H1 (cell line): Measurements from ENCODE around the gene LDLRAD4. TPM values are rescaled to one million over a fixed set of nuclear protein-coding genes. Genes with fewer than 3 reads are reported as not detected.
A peak's percentile ranks its signal among the peaks of the same experiment; 100 is the strongest.

ENCODE experiments used
- CTCF ChIA-PET: fragments of 300-600 bp; sonication (Branson Sonifier 250); formaldehyde crosslinking; loops from one replicate; lab custom pipeline; 2021; ENCODE audit not compliant: partially characterized antibody; lab: Charles Lee
- POLR2A ChIA-PET: fragments of 300-600 bp; sonication (Branson Sonifier 250); formaldehyde crosslinking; loops from one replicate; lab custom pipeline; 2021; ENCODE audit warnings: inconsistent platforms; ENCODE audit not compliant: partially characterized antibody; lab: Charles Lee
- DNase-seq, 2 experiments: peaks; one replicate each; pipeline versions ENCODE4 v3.0.0 to v3.0.0-alpha.2; 2010 to 2022; ENCODE audit warnings: low spot score in 2 of 2, low read depth in 1 of 2, mixed read lengths in 1 of 2
- FAIRE-seq: peaks from 2 replicates; lab custom pipeline; 2011; peaks lifted over from hg19 to GRCh38; lab: Jason Lieb, UNC
- H2AFZ ChIP-seq: 2 replicates; pipeline ENCODE4 v1.8.1; 2012; ENCODE audit warnings: low read length, inconsistent platforms
- H2AK5ac ChIP-seq: 2 replicates; pipeline ENCODE4 v1.6.1; 2013; ENCODE audit warnings: low read depth, low read length
- H2BK120ac ChIP-seq: replicated peaks from 2 replicates; pipeline ENCODE3; 2013; ENCODE audit warnings: low read depth, low read length, inconsistent platforms
- H2BK12ac ChIP-seq: 2 replicates; pipeline ENCODE4 v1.6.1; 2013; ENCODE audit warnings: low read depth, low read length
- H2BK15ac ChIP-seq: 2 replicates; pipeline ENCODE4 v1.6.1; 2013; ENCODE audit warnings: low read length
- H2BK20ac ChIP-seq: 2 replicates; pipeline ENCODE4 v1.6.1; 2013; ENCODE audit warnings: low read length
- H2BK5ac ChIP-seq: 2 replicates; pipeline ENCODE4 v1.6.1; 2013; ENCODE audit warnings: low read depth, low read length
- H3K14ac ChIP-seq: 2 replicates; pipeline ENCODE4 v1.6.1; 2013; ENCODE audit warnings: inconsistent platforms; ENCODE audit not compliant: insufficient read length
- H3K18ac ChIP-seq: 2 replicates; pipeline ENCODE4 v1.6.1; 2013; ENCODE audit warnings: low read length; ENCODE audit errors: extremely low read depth
- H3K23ac ChIP-seq: 2 replicates; pipeline ENCODE4 v1.6.1; 2013; ENCODE audit warnings: inconsistent platforms; ENCODE audit not compliant: insufficient read length
- H3K23me2 ChIP-seq: 2 replicates; pipeline ENCODE4 v1.6.1; 2013; ENCODE audit warnings: low read depth, low read length
- H3K27ac ChIP-seq: 2 replicates; pipeline ENCODE4 v1.6.1; 2011; ENCODE audit warnings: low read depth, low read length, inconsistent platforms
- H3K27me3 ChIP-seq, 4 experiments: replicated peaks in 1 of 4; 1 replicate in 1 of 4; 2 replicates in 3 of 4; pipeline versions ENCODE4 v1.6.1 to v1.8.1; 2011 to 2013; ENCODE audit warnings: low read length in 3 of 4, mild to moderate bottlenecking in 3 of 4, inconsistent platforms in 2 of 4, mixed read lengths in 2 of 4, moderate library complexity in 1 of 4; ENCODE audit not compliant: control insufficient read depth in 3 of 4, insufficient read depth in 3 of 4; ENCODE audit errors: extremely low read depth in 1 of 4
- H3K36me3 ChIP-seq, 4 experiments: 2 replicates each; pipeline versions ENCODE4 v1.6.1 to v1.8.1; 2011 to 2013; ENCODE audit warnings: mild to moderate bottlenecking in 4 of 4, low read length in 3 of 4, moderate library complexity in 2 of 4, control low read depth in 1 of 4, inconsistent platforms in 1 of 4; ENCODE audit not compliant: insufficient read depth in 4 of 4, control insufficient read depth in 2 of 4
- H3K4ac ChIP-seq: replicated peaks from 2 replicates; pipeline ENCODE3; 2013; ENCODE audit warnings: low read length, low read depth, mixed read lengths, inconsistent platforms; ENCODE audit not compliant: insufficient read length
- H3K4me1 ChIP-seq, 4 experiments: replicated peaks in 1 of 4; 1 replicate in 1 of 4; 2 replicates in 3 of 4; pipeline versions ENCODE4 v1.6.1 to v1.8.1; 2011 to 2013; ENCODE audit warnings: low read length in 3 of 4, inconsistent platforms in 2 of 4, mixed read lengths in 1 of 4; ENCODE audit not compliant: insufficient read depth in 4 of 4, control insufficient read depth in 3 of 4
- H3K4me2 ChIP-seq, 2 experiments: 2 replicates each; pipeline versions ENCODE4 v1.6.1 to v1.8.1; 2011 to 2013; ENCODE audit warnings: low read depth in 2 of 2, low read length in 2 of 2, control low read depth in 1 of 2, inconsistent platforms in 1 of 2, mild to moderate bottlenecking in 1 of 2; ENCODE audit not compliant: insufficient read depth in 1 of 2
- H3K4me3 ChIP-seq, 4 experiments: fragments of 200-600, 300-600 bp in 1 of 4; sonication (generic), shearing (Covaris generic), sonication (Bioruptor Twin) in 1 of 4; 2 replicates each; pipeline versions ENCODE4 v1.5.1 to v1.8.1; 2011 to 2016; ENCODE audit warnings: low read length in 4 of 4, low read depth in 3 of 4, control low read depth in 2 of 4, inconsistent platforms in 2 of 4, mild to moderate bottlenecking in 2 of 4, mixed read lengths in 1 of 4, moderate library complexity in 1 of 4; ENCODE audit not compliant: insufficient read depth in 2 of 4; ENCODE audit errors: extremely low read depth in 1 of 4
- H3K56ac ChIP-seq: replicated peaks from 2 replicates; pipeline ENCODE3; 2013; ENCODE audit warnings: low read depth, mild to moderate bottlenecking, mixed read lengths, low read length, inconsistent platforms; ENCODE audit not compliant: insufficient read length
- H3K79me1 ChIP-seq: 2 replicates; pipeline ENCODE4 v1.6.1; 2013; ENCODE audit warnings: low read depth, low read length, control low read depth
- H3K79me2 ChIP-seq, 2 experiments: 2 replicates each; pipeline versions ENCODE4 v1.6.1 to v1.8.1; 2012 to 2013; ENCODE audit warnings: low read length in 2 of 2, mild to moderate bottlenecking in 2 of 2, inconsistent platforms in 1 of 2; ENCODE audit not compliant: insufficient read depth in 2 of 2, control insufficient read depth in 1 of 2
- H3K9ac ChIP-seq, 4 experiments: replicated peaks in 1 of 4; 1 replicate in 1 of 4; 2 replicates in 3 of 4; pipeline versions ENCODE4 v1.6.1 to v1.8.1; 2011 to 2013; ENCODE audit warnings: low read depth in 3 of 4, low read length in 3 of 4, control low read depth in 2 of 4, mild to moderate bottlenecking in 2 of 4, moderate library complexity in 2 of 4, inconsistent platforms in 1 of 4; ENCODE audit errors: extremely low read depth in 1 of 4
- H3K9me3 ChIP-seq, 2 experiments: 2 replicates each; pipeline versions ENCODE4 v1.6.1 to v1.8.1; 2012 to 2013; ENCODE audit warnings: mild to moderate bottlenecking in 2 of 2, moderate library complexity in 2 of 2, control low read depth in 1 of 2, inconsistent platforms in 1 of 2, low read depth in 1 of 2, low read length in 1 of 2, mixed read lengths in 1 of 2; ENCODE audit not compliant: insufficient read depth in 2 of 2
- H4K20me1 ChIP-seq, 2 experiments: replicated peaks in 1 of 2; 2 replicates each; pipeline versions ENCODE3 to v1.8.1; 2011 to 2013; ENCODE audit warnings: inconsistent platforms in 2 of 2, low read length in 2 of 2, mild to moderate bottlenecking in 1 of 2; ENCODE audit not compliant: insufficient read depth in 2 of 2, control insufficient read depth in 1 of 2
- H4K5ac ChIP-seq: 2 replicates; pipeline ENCODE4 v1.6.1; 2013; ENCODE audit warnings: low read length, low read depth, mixed read lengths, inconsistent platforms; ENCODE audit not compliant: insufficient read length
- H4K8ac ChIP-seq: 2 replicates; pipeline ENCODE4 v1.8.0; 2013; ENCODE audit warnings: mild to moderate bottlenecking, moderate library complexity, low read length, inconsistent platforms; ENCODE audit not compliant: insufficient read depth; ENCODE audit errors: extremely low read depth
- H4K91ac ChIP-seq: replicated peaks from 2 replicates; pipeline ENCODE3; 2013; ENCODE audit warnings: low read length, mixed read lengths, inconsistent platforms; ENCODE audit not compliant: insufficient read length
- CEBPB ChIP-seq: IDR thresholded peaks from 2 replicates; pipeline ENCODE4 v1.6.1; 2012; ENCODE audit warnings: low read depth, low read length
- MAFK ChIP-seq: IDR thresholded peaks from 2 replicates; pipeline ENCODE4 v1.6.1; 2012; ENCODE audit warnings: low read depth, mild to moderate bottlenecking, improper control_type of control experiment, low read length
- POU5F1 ChIP-seq: IDR thresholded peaks from 2 replicates; pipeline ENCODE4 v1.6.1; 2011; ENCODE audit warnings: low read depth, mild to moderate bottlenecking, low read length, moderate library complexity
- SP2 ChIP-seq: IDR thresholded peaks from 2 replicates; pipeline ENCODE4 v1.6.1; 2012; ENCODE audit warnings: mild to moderate bottlenecking, low read length, inconsistent platforms
- WGBS, 2 experiments: shearing (Covaris generic) in 1 of 2; methylation state at CpG; one replicate each; pipeline versions ENCODE4 v1.1.6 to v1.1.7; 2013 to 2015; ENCODE audit warnings: low lambda C conversion rate in 2 of 2, mixed read lengths in 2 of 2, inconsistent platforms in 1 of 2, low coverage in 1 of 2, missing lambda C conversion rate in 1 of 2; ENCODE audit not compliant: insufficient replicate concordance in 2 of 2, insufficient coverage in 1 of 2, insufficient read length in 1 of 2; ENCODE audit errors: extremely low coverage in 1 of 2, missing lambda C conversion rate in 1 of 2; 5-methylcytosine and 5-hydroxymethylcytosine counted together
- polyA plus RNA-seq, 7 experiments: library from polyadenylated mRNA; depleted of rRNA in 3 of 7; stranded (reverse) in 5 of 7; unstranded in 2 of 7; fragments of >200 nt in 5 of 7; fragments of 200-250 nt in 2 of 7; gene quantifications; 1 replicate in 5 of 7; 2 replicates in 1 of 7; 4 replicates in 1 of 7; pipeline versions ENCODE4 v1.2.1 to v1.2.3, GENCODE V29; 2011 to 2013; ENCODE audit warnings: missing spikeins in 2 of 7, mixed read lengths in 2 of 7
- total RNA-seq: library from RNA; stranded (reverse); fragmentation: NEBNext Ultra II Directional; extraction: Animal tissue kit (Norgen Biotek cat#: 25700); gene quantifications from 2 replicates; pipeline ENCODE4 v1.2.1, GENCODE V29; 2021

The LDLRAD4 gene
- total and polyA plus RNA-seq, 2 of the 8 experiments (the other 6 are each of a cell fraction or from before 2014, with no cell fraction given), result 0.77 to 1.4 TPM

- Histone ChIP-seq H2BK15ac (0 out of 2 replicates have a peak overlapping the region, but pooled peaks have one; percentile 16), H3K9me3 (peaks cover 0 to 3% of the 10 kb centered on the region in 2 experiments; a peak in 1 of 4 replicates)
- POLR2A ChIA-PET, result no interaction called here
- TF ChIP-seq MAFK (no peak), CEBPB (no peak), SP2 (no peak), POU5F1 (no peak)
These were observed 412.2 kb downstream of the LDLRAD4 start for GRCh38 chr18:13630716-13631268.

More at GRCh38 chr18:13630716-13631268, 412.2 kb downstream of the LDLRAD4 start:
- 89% methylated on average over 7 of the region's 7 CpGs; no CpG with 5 or more reads in 1 of the 2 experiments for WGBS, 2 experiments
- H2BK120ac ChIP-seq, result no peak overlapping the region
- peak overlapping the region; percentile 65 for H4K91ac ChIP-seq
- no peak overlapping the region for H3K23ac ChIP-seq
- 0 out of 2 replicates have a peak overlapping the region, but pooled peaks have one; percentile 65 for H2AK5ac ChIP-seq
- H2BK20ac ChIP-seq, result no peak overlapping the region
- no peak overlapping the region for H4K8ac ChIP-seq
- no peak overlapping the region for H2BK5ac ChIP-seq
- H3K27ac ChIP-seq, result no peak overlapping the region
- no peak for DNase-seq
- H3K79me2 ChIP-seq, result no peaks in the 10 kb centered on the region
- no peak overlapping the region for H3K18ac ChIP-seq
- no peak overlapping the region for H3K56ac ChIP-seq
- H3K4me2 ChIP-seq, result no peak overlapping the region
- H2AFZ ChIP-seq, result no peak overlapping the region
- H3K4me1 ChIP-seq, result peaks cover 0 to 5% (median 4%) of the 10 kb centered on the region in 4 experiments; a peak in 4 of 7 replicates
- H2BK12ac ChIP-seq, result no peak overlapping the region
- H3K23me2 ChIP-seq, result no peaks in the 10 kb centered on the region
- no peak for FAIRE-seq
- H3K4ac ChIP-seq, result no peak overlapping the region
- H4K20me1 ChIP-seq, result no peaks in the 10 kb centered on the region
- H3K27me3 ChIP-seq, result no peaks in the 10 kb centered on the region
- no peak overlapping the region for H3K9ac ChIP-seq
- H3K79me1 ChIP-seq, result no peaks in the 10 kb centered on the region
- H3K36me3 ChIP-seq, result no peaks in the 10 kb centered on the region
- no peak overlapping the region for H3K14ac ChIP-seq
- CTCF ChIA-PET, result interaction anchor here (0.7 to 4.5 kb wide), 3 partner anchors 73 to 864 kb away, joined by 3 to 47 read pairs (median 3); no protein-coding TSS in a partner anchor
- H3K4me3 ChIP-seq, result no peak overlapping the region
- no peak overlapping the region for H4K5ac ChIP-seq
